ENCODE results near the gene CASZ1.

Gene CASZ1

DNA sequence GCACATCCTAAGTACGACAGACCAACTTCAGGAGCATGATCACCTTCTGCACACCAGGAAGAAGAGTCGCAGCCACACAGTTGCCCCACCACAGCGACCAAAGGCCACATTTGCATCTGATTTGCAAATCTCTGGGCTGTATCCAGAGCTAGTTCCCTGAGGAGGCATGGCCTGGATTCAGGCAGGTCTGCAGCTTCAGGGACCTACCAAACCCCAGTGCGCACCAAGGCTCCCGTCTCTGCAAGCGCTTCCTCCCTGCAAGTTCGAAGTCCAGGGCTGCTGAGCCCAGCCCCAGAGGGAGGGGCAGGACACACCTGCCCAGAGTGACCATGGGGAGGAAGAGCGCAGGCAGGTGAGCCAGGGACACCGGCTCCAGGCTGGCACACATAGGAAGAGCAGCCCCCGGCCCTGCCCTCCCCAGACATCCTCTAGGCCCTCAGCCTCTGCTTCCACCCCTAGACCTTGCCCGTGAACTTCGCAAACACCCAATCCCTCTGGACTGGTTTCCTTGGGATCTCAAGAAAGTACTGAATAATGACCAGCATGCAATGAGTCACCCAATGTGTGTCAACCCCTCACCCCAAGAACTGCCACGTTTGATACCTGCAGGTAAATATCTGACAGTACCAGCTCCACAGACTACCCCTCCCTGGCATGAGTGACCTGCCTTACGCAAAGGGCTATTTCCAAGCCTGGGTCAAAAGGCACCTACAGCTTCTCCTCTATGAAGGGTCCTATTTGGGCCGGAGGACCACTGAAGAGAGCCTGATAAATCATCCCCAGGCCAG is 36.8 kb downstream of the CASZ1 start:
- TF ChIP-seq, protein P1, sequence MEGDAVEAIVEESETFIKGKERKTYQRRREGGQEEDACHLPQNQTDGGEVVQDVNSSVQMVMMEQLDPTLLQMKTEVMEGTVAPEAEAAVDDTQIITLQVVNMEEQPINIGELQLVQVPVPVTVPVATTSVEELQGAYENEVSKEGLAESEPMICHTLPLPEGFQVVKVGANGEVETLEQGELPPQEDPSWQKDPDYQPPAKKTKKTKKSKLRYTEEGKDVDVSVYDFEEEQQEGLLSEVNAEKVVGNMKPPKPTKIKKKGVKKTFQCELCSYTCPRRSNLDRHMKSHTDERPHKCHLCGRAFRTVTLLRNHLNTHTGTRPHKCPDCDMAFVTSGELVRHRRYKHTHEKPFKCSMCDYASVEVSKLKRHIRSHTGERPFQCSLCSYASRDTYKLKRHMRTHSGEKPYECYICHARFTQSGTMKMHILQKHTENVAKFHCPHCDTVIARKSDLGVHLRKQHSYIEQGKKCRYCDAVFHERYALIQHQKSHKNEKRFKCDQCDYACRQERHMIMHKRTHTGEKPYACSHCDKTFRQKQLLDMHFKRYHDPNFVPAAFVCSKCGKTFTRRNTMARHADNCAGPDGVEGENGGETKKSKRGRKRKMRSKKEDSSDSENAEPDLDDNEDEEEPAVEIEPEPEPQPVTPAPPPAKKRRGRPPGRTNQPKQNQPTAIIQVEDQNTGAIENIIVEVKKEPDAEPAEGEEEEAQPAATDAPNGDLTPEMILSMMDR (IDR thresholded peaks at IDR 0.05): no peak
- no peak overlapping the region for H3K4me3 Mint-ChIP-seq
- peaks cover 40% of the 10 kb centered on the region for H3K27me3 Mint-ChIP-seq (ENCODE audit: low read depth, poor library complexity)
- DNase-seq: no peak
- H3K27ac Mint-ChIP-seq: no peak overlapping the region
- H3K9me3 Mint-ChIP-seq: no peaks in the 10 kb centered on the region
- H3K36me3 Mint-ChIP-seq (ENCODE audit: low read depth): no peaks in the 10 kb centered on the region
- H3K4me1 Mint-ChIP-seq: peaks cover 46% of the 10 kb centered on the region

DNA sequence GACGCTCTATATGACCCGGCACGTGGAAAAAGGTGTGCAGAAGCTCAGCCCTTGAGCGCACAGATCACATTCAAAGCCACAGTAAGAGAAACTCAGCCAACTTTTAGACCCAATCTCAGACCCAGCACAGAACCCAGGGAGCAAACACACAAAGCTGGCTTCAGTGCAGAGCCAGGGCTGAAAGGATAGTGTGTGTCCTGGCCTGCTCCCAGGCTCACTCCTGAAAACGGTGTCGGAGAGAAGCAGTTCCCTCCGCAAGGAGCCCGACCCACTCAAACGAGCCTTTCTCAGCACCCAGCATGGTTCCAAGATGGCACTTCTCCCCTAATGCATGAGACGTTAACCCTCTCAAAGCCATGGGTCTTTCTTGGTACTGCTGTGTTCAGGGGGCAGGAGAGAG is 39.6 kb downstream of the CASZ1 start:
- TF ChIP-seq, protein P1 (IDR thresholded peaks at IDR 0.05): no peak
- H3K4me3 Mint-ChIP-seq: peak overlapping the region; percentile 41
- no peak overlapping the region for H3K27ac Mint-ChIP-seq
- H3K4me1 Mint-ChIP-seq: peaks cover 52% of the 10 kb centered on the region
- DNase-seq: no peak
- no peaks in the 10 kb centered on the region for H3K36me3 Mint-ChIP-seq (ENCODE audit: low read depth)
- peaks cover 47% of the 10 kb centered on the region for H3K27me3 Mint-ChIP-seq (ENCODE audit: low read depth, poor library complexity)
- no peaks in the 10 kb centered on the region for H3K9me3 Mint-ChIP-seq

DNA sequence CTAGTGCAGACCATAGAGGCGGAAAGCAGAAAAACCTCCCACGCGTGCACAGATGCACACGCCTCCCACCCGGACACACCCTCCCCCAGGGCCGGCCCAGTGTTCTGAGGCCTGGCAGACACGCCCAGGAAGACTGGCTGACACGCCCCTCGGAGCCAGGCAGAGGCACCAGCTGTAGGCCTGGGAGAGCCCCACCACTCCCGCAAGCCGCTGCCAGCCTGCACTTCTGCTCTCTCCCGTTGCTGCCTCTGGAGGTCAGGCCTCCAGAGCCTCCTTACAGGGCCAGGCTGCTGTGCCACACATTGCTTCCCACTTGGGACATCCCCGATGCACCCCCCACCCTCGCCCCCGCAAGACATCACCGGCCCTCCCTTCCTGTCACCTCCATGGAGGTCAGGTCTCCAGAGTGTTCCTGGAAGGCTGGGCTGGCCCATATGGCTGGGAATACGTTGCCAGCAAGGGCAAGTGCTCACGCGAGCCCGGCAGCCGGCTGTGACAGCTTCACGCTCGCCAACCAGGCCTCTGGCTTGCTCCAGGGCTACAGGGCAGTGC is 40.4 kb downstream of the CASZ1 start:
- no peak overlapping the region for H3K27ac Mint-ChIP-seq
- DNase-seq: peak; percentile 66

DNA sequence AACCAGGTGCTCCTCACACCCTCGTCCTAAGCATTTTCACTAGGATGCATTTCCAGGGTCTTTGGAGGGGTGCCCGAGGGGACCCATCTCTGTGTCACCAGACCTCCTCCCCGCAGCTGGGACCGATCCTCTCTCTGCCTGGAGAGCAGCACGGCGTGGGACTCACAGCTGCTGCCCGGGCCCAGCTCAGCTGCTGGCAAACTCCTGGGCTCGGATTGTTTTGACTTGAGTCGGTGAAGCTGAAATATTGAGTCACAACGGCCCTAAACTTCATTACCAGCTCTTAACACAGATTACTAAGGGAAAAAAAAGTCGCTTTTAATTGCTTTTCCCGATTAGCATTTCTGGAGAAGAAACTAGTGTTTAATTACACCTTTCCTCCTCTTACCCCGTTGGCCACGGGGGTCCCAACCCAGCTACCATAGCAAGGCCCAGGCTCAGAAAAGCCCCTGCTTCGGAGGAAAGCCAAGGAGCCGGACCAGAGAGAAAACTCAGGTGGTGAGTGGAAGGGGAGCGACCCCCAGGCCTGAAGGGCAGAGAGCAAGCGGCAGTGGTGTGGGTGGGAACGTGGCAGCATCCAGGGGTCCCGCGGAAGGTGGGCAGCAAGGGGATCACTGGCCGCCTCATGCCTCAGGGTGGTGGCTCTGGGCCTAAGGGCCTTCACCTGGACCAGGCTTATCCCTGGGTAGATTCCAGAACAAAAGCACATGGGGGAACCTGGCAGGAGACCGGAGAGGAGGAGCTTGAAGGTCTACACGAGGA is 41.7 kb downstream of the CASZ1 start:
- Mint-ChIP-seq H3K9me3 (no peaks in the 10 kb centered on the region), H3K4me1 (peaks cover 57% of the 10 kb centered on the region), H3K27me3 (ENCODE audit: low read depth, poor library complexity) (peaks cover 45% of the 10 kb centered on the region), H3K27ac (no peak overlapping the region), H3K4me3 (no peak overlapping the region), H3K36me3 (ENCODE audit: low read depth) (no peaks in the 10 kb centered on the region)
- DNase-seq: no peak
- TF ChIP-seq, protein P1 (IDR thresholded peaks at IDR 0.05): no peak

More for the DNA sequence above, 40.4 kb downstream of the CASZ1 start:
- TF ChIP-seq, protein P1 (IDR thresholded peaks at IDR 0.05): no peak
- Mint-ChIP-seq H3K9me3 (no peaks in the 10 kb centered on the region), H3K27me3 (ENCODE audit: low read depth, poor library complexity) (peaks cover 47% of the 10 kb centered on the region), H3K36me3 (ENCODE audit: low read depth) (no peaks in the 10 kb centered on the region), H3K4me3 (no peak overlapping the region), H3K4me1 (peaks cover 55% of the 10 kb centered on the region)

DNA sequence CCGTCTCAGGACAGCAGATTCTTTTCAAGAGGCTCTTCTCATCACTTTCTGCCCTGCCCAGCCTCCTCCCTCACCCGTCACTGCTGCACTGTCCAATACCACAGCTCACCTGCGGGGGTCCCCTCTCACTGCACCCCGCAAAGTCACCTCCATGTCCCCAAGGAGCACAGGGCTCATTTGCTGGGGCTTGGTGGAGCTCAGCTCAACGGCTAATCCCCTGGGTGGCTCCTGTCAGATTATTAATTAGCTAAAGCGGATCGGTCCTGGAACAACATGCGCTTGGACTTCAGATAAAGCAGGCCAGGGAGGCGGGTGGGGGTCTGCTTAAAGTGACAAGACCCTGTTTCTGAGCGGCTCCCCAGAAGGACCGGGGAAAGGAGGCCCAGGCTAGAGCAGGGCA is 43.1 kb downstream of the CASZ1 start:
- no peaks in the 10 kb centered on the region for H3K36me3 Mint-ChIP-seq (ENCODE audit: low read depth)
- peaks cover 38% of the 10 kb centered on the region for H3K27me3 Mint-ChIP-seq (ENCODE audit: low read depth, poor library complexity)
- peaks cover 57% of the 10 kb centered on the region for H3K4me1 Mint-ChIP-seq
- TF ChIP-seq, protein P1 (IDR thresholded peaks at IDR 0.05): peak; percentile 10
- no peaks in the 10 kb centered on the region for H3K9me3 Mint-ChIP-seq
- DNase-seq: no peak
- no peak overlapping the region for H3K4me3 Mint-ChIP-seq
- H3K27ac Mint-ChIP-seq: no peak overlapping the region

Measured in nephron progenitor cell (in vitro differentiated cells).